Panc1 (cell line): ENCODE data around the gene GBA3.

Source experiments
- CTCF ChIP-seq: fragments of 450-650 bp; IDR thresholded peaks from 2 replicates; pipeline ENCODE4 v1.5.1; 2017; ENCODE audit warnings: mild to moderate bottlenecking
- POLR2AphosphoS5 ChIP-seq: IDR thresholded peaks from 2 replicates; pipeline ENCODE4 v1.6.1; 2012; ENCODE audit warnings: mild to moderate bottlenecking, low read depth, low read length, moderate library complexity
- REST ChIP-seq, 2 experiments: IDR thresholded peaks; 2 replicates each; pipeline ENCODE4 v1.6.1; 2011 to 2012; ENCODE audit warnings: low read depth in 2 of 2, control low read depth in 1 of 2, low read length in 1 of 2, mild to moderate bottlenecking in 1 of 2, moderate library complexity in 1 of 2; ENCODE audit not compliant: insufficient read depth in 1 of 2
- SIN3A ChIP-seq: IDR thresholded peaks from 2 replicates; pipeline ENCODE4 v1.6.1; 2012; ENCODE audit warnings: low read depth, mild to moderate bottlenecking, low read length, moderate library complexity, borderline replicate concordance; ENCODE audit not compliant: insufficient read depth
- TCF7L2 ChIP-seq: IDR thresholded peaks from 2 replicates; pipeline ENCODE4 v1.6.1; 2011; ENCODE audit warnings: mild to moderate bottlenecking, low read depth, low read length, inconsistent platforms

- TF ChIP-seq CTCF (no peak), POLR2AphosphoS5 (no peak), REST (IDR thresholded peaks at IDR 0.05; ENCODE audit: insufficient read depth in 1 of 2, low read depth in 2 of 2, low read length in 1 of 2) (no peak), SIN3A (no peak), TCF7L2 (no peak)
Measured at GRCh38 chr4:22719218-22719617, 26.5 kb downstream of the GBA3 start.
